Measurements from ENCODE around the gene DEDD2.
A peak's percentile ranks its signal among the peaks of the same experiment; 100 is the strongest.

The DEDD2 gene

DNA sequence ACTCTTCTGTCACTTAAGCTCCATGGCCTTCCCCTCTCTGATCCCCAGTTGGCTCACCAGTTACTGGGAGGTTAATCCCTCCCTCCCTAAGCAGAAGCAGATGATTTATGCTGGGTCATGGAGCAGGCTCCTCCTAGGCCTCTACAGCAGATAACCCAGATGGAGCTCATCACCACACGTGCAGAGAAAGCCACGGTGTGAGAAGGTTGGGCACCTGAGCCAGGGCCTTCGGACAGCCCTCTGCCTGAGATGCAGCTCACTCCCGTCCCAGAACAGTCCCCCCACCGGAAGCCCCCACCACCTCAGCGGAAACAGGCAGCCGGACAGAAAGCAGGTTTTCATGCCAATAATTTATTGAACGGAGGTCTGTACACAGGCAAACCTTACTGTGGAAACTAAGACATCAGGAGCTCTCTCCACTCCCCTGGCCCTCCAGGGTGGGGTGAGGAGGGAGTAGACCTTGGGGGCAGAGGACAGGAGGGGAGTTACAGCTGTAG is 12.4 kb upstream of the DEDD2 start:
- no peak for DNase-seq

DNA sequence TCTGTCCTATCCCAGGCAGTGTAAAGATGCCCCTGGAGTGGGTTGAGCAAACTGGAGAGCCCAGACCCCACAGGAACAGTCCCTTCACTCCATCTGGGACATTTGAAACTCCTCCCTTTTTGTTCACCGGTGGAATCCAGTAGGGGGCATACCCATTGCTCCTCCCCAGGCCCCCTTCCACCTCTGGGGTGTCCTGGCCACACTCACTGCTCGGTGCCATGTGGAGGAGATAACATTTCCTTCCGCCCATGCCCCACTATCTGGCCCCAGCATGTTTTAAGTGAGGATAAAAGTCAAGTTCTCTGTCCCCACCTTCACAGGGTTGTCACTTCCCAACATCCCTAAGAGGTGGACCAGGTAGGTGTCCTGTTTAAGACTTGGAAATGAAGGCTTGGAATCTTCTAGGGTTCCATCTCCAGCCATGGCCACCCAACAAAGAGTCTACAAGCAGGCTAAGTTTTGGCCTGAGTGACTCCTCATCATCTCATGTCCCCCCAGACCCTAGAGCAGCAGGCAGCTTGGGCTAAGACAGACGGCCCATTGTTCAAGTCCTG is 11.9 kb upstream of the DEDD2 start:
- DNase-seq: no peak

DNA sequence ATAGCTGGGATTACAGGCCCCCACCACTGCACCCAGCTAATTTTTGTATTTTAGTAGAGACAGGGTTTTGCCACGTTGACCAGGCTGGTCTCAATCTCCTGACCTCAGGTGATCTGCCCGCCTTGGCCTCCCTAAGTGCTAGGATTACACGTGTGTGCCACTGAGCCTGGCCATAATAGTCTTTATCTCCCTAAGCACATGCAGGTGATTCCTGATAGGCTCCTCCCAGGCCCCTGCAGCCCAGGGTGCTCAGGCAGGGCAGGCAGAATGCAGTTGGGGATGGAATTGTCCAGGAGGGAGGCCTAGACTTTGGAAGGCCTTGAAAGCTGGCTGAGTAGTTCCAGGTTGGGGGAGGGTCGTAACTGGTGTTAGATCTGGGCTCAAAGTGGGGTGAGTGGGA is 11.2 kb upstream of the DEDD2 start:
- no peak for DNase-seq

DNA sequence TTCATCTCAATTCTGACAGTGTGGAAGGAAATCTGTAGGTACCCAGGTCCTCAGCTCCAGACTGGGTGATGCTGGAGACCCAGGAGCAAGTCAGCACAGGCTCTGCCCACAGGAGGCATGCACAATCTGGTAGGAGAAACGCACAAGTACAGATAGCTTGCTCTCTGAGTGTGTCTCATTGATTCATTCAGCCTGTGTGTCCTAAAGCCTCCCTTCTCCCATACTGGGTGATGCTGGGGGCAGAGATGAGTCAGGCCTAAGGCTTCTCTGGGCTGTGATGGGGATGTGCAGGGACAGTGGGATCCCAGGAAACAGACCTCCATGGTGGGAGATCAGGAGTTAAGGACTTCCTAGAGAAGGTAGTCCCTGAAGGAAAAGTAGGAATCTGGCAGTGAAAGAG is 9.4 kb upstream of the DEDD2 start:
- DNase-seq: no peak

DNA sequence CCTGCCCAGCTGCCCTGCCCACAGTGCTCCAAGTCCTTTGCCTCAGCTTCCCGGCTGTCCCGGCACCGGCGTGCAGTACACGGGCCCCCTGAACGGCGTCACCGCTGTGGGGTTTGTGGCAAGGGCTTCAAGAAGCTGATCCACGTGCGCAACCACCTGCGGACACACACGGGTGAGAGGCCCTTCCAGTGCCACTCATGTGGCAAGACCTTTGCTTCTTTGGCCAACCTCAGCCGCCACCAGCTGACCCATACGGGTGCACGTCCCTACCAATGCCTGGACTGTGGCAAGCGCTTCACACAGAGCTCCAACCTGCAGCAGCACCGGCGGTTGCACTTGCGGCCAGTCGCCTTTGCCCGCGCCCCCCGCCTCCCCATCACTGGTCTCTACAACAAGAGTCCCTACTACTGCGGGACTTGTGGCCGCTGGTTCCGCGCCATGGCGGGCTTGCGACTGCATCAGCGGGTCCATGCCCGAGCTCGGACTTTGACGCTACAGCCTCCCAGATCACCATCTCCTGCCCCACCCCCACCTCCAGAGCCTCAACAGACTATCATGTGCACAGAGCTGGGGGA is 8.3 kb upstream of the DEDD2 start:
- no peak for DNase-seq

DNA sequence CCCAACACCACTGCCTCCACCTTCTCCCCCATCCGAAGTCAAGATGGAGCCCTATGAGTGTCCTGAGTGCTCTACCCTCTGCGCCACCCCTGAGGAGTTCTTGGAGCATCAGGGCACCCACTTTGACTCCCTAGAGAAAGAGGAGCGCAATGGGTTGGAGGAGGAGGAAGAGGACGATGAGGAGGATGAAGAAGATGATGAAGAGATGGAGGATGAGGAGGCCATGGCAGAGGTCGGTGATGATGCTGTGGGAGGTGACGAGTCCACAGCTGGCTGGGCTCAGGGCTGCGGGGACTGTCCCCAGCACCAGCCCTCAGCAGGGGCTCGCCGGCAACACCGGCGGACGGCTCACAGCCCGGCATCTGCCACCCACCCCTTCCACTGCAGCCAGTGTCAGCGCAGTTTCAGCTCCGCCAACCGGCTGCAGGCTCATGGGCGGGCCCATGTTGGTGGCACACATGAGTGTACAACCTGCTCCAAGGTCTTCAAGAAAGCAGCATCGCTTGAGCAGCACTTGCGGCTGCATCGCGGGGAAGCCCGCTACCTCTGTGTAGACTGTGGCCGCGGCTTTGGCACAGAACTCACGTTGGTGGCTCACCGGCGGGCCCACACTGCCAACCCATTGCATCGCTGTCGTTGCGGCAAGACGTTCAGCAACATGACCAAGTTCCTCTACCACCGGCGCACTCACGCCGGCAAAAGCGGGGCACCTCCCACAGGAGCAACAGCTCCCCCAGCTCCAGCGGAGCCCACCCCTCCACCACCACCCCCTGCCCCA is 7.7 kb upstream of the DEDD2 start:
- DNase-seq: no peak

DNA sequence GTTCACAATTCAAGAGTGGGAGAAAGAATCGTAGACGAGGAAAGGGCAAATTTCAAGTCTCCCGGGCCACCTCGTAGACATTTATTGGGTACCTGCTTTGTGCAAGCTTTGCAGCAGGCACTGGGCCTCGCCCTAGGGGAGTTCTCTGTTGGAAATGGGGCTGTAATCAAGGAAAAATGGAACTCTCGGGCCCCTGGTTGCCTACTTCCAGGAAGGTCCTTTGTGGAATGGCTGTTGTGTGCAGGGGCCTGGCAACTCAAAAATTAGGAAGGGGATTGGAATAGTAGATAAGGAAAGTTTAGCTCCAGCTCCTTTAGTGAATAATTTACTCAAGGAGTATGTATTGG is 3.2 kb upstream of the DEDD2 start:
- DNase-seq: no peak

DNA sequence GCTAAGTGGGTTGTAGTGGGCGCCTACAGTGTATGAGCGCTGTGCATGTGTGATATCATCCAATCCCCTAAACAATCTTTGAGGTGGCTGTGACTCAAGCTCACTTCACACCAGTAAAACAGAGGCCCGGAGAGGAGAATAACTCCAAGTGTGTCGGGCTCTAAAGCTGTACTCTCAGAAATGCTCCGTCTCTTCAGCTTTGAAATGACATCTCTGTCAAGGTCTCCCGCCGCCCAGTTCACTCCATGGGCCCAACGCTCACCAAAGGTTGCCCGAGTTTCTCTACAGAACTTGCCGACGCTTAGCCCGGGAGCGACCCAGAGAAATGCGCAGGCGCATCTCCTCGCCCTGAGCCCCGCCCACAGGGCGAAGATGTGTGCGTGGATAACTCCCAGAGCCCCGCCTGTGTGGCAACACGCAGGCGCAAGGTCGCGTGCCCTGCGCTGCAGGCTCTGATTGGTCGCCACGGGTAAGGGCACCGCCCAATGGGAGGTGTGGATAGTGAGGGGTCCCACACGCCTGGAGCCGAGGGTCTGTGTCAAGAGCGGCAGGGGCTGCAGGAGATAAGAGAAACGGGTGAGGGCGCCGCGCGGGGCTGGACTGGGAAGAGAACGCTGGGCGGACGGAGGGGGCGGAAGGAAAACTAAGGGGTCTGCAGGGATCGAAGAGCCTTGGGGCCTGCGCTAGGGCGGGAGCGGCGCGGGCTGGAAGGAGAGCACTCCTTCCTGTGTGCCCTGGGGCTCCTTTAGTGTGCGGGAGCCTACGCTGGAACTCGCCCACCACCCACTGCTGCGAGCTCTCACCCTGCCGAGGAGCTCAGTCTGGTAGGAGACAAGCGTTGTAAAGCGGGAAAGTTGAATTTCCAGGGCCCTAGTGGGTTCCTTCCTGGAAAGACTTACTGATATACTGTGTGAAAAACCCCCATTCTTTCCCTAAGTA is 2.6 kb upstream of the DEDD2 start, which contains the start of gene ZNF526:
Gene ZNF526, plus strand, starts transcription at position 501 of the 939 bp plus-strand sequence. CDS start 4,092 bp downstream, outside the sequence.
- DNase-seq: peak; percentile 65 to 98 (median 96)

DNA sequence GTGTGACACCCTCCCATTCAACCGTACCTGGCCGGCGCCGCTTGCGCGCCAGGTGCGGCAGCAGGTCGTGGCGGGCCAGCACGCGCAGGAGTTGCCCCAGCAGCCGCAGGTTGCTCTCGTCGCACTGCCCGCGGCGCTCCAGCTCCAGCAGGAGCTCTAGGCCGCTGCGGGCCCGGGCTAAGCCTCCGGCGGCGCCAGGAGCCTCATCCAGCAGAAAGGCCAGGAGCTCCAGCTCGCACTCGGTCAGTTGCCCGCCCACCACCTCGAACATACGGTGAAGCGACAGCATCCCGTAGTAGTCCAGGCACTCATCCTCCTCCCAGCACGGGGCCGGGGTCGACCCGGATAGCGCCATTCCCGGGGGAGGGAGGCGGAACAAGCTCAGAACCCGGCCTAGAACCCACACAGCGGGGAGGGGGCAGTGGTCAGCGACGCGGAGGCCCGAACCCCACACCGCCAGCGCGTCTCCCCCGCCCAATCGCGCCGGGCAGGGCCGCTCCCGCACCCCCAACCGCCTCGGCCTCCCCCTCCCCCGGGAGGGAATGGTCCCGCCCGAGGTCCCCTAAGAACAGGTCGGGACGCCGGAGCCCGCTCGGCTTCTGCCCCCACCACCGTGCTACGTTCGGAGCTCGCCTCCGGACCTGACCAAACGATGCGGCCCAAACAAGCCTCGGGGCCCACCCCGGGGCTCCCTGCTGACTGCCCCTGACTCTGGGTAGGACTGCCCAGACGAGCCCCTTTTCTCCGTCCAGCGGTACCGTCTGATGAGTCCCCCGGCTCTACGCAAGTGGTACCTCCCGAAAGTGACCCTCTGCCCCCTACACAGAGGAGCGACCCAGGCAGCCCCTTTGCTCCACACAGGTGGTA is 591 bp downstream of the DEDD2 start:
- peak in 40 of 58 donors; percentile 5 to 80 (median 52) for DNase-seq

DNA sequence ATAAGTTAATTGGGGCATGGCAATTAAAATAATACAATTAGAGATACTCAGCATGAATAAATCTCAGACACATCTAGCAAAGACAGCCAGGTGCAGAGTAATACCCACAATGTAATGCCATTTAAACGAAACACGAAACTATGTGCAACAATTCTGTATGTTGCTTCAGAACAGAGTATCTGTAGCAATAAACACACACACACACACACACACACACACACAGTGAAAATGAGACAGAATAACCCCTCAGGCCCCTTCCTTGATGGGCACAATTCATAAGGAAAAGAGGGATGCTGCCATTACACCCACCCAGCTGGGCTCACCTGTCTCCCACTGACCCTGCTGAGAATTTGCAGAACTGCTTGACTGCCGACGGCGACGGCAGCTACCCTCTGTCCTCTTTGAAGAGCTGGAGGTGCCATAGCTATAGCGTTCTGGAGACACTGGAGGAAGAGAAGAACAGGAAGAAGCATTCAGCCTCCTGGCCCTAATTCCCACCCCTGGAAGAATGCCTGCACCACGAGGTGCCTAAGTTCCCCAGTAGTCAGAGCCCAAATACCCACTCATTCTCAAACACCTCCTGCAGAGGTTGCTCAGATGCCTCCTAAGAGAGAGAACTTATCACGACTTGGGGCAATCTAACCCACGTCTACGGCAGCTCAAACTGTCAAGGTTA is 2.5 kb downstream of the DEDD2 start:
- no peak for DNase-seq

DNA sequence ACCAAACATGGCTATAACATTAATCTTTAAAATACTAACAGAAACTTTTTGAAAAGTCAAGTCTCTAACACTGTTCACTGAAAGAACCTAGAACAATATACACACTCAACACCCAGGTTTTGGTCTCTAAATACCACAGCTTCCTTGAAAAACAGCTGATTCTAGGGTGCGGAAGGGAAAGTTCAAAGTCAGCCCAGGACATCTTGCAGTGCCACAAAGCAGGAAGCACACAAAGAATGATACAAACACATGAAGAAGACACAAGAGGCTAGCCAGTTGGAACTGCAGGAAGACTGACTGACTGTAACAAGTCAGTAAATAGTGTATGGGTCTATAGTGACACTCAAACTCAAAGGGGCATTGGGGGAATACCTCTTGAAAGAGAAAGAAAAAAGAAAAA is 4.6 kb downstream of the DEDD2 start:
- no peak for DNase-seq

DNA sequence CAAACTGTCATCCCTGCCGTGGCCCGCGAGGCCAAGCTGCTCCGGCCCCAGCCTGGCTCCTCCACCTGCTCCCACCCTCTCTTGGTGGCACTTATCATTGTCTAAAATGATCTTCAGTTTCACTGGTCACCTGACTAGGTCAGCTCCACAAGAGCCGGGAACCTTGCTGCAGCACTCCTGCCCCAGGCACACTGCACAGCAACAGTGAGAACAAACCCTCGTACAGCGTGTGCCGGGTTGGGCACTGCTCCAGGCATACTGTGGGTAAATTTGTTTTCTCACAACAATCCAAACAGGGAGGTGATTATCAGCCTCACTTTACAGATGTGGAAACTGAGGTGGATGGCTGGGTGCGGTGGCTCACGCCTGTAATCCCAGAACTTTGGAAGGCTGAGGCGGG is 8.9 kb downstream of the DEDD2 start:
- DNase-seq: no peak

DNA sequence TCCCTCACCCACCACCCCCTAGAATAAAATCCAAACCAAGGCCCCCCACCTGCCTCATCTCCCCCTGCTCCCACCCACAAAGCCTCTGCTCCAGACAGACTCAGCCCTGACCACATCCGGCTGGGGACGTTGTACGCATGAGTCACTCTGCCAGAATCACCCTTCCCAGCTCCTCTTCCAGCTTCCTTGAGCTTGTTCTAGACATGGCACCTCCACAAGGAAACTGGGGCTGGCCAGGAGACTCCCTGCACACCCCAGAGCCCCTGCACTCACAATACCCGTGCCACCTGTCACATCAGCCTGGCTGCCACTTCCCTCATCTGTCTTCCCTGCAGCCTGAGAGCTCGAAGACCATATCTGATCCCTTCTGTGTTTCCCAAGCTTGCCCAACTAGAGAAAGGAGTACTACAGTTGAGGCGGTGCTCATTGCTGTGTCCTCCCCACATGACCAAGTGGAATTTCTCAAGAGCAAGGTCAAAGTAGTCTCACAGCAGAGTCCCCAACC is 9.7 kb downstream of the DEDD2 start:
- no peak for DNase-seq

DNA sequence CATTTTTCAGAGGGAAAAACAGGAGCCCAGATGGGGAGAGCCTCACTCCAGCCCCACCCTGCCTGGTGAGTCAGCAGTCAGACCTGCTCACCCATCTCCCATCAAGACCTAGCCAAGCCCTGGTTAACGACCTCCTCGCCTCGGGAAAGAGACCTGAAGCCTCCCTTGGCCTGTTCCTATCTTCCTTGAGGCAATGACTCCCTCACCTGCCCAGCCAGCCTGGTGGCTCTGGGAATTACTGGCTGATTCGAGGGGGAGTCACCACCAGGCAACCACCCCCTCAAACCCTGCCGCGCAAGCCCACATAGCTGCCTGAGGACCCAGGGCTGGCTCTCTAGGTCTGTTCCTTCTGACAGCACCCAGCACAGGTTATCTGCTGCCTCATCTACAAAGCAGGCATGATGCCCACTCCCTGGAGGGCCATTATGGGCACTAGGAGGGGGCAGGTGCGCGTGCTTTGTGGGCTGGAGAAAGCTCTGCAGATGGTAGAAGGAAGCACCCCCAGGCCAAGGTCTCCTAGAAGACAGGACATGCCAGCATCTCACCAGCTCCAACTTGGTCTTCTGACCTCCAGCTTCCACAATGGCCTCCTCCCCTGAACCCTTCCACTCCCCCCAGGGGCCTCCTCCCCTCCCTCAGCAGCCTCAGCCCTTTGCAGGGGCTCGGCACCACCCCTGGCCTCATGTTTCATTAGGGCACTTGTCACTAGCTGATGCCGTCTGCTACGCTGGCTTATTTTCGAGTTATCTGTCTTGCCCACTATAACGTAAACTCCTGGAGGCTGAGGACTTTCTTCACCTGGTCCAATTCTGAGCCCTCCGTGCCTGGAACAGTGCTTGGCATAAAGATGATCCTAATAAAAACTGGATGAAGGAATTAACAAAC is 10.4 kb downstream of the DEDD2 start:
- peak in 1 of 58 donors; percentile 18 for DNase-seq

DNA sequence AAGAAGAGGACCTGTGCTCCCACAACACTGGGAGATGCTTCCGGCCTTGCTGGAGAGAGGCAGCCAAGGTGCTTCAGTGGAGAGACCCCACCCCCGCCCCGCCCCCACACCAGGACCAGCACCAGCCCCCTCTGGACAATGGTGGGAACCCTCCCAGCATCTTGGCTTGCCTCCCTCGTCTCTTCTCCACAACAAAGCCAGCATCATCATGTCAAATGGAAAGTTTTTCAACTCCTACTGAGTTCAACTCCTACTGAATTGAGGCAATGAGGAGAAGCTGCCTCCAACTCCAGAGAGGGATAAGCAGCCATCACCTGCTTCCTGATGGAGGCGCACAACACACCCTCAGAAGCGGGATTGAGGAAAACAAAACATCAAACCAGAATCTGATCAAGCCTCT is 12.8 kb downstream of the DEDD2 start:
- DNase-seq: no peak

DNA sequence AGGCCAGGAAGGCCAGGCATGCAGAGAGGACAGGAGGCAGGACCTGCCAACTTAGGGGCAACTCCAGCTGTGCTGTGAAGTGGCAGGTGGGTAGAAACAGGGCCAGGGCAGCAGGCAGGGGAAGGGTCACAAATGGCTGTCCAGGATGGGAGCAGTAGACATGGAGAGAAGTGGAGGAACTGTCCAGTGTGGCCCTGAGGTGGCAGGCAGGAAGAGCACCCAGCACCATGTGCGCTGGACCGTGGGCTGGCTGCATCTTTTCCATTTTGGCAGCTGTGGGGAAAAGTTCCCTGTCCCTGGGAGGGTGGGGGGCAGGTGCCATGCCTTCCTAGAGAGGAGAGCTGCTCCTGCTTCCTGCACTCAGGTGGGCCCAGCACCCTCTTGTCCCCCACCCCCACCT is 13.8 kb downstream of the DEDD2 start:
- DNase-seq: no peak

DNA sequence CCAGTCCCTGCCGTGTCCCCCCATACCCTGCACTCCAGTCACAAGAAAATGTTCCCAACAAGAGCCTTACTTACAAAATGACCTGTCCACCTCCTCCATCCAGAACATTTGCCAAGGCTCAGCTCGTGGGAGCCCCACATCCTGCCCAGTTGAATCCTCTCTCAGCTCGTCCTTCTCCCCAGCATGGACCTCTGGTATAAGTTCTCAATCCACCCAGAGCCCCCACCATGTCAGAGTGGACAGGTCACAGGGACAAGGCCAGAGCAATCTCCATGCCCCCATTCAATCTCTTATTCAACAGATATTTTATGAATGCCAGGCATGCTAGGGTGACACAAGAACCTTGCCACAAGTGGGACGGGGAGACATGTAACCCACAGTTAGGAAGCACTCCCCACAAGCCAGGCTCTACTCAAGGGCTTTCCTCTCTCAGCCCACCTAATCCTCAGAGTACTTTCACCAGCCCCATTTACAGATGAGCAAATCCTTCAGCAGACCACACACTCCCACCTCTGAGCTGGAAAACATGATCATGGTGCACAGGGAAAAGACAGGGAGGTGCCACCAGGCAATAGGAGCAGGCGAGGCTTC is 15.1 kb downstream of the DEDD2 start:
- no peak for DNase-seq

Measured in anterior cingulate cortex (tissue), 58 donors.